ENCODE data around the gene ERCC4.

GRCh38 chr16:13977177-13977576, 57.2 kb downstream of the ERCC4 start:
- TF ChIP-seq CTCF (IDR thresholded peaks at IDR 0.05) (no peak), EZH2 (IDR thresholded peaks at IDR 0.05) (no peak), EZH2phosphoT487 (IDR thresholded peaks at IDR 0.05) (no peak)

Measured in neural progenitor cell (in vitro differentiated cells).